Activated B cell treated with CpG ODN at 0.5 μM for 24 hours (primary cell): Measurements from ENCODE around the gene FAM50A. TPM values are rescaled to one million over a fixed set of nuclear protein-coding genes. Genes with fewer than 3 reads are reported as not detected.

Experiments used
- ATAC-seq: fragments of 200-7000 bp; cut with Tn5 transposase; one replicate; pipeline ENCODE4 v1.10.0; 2021; ENCODE audit warnings: low read depth, mild to moderate bottlenecking, moderate library complexity
- CTCF ChIA-PET: fragments of 350-600 bp; sonication (Branson Sonifier 250); formaldehyde crosslinking; loops from one replicate; lab custom pipeline; 2021; ENCODE audit warnings: antibody characterized with exemption; lab: Charles Lee
- POLR2A ChIA-PET: fragments of 350-600 bp; sonication (Branson Sonifier 250); formaldehyde crosslinking; loops from one replicate; lab custom pipeline; 2021; ENCODE audit warnings: antibody characterized with exemption; lab: Charles Lee
- DNase-seq: peaks from one replicate; pipeline ENCODE4 v3.0.0; 2022
- H3K27ac Mint-ChIP-seq: one replicate; pipeline ENCODE4 v1.8.0; 2020; ENCODE audit warnings: mixed read lengths
- H3K27me3 Mint-ChIP-seq: one replicate; pipeline ENCODE4 v1.8.0; 2021; ENCODE audit warnings: mixed read lengths
- H3K36me3 Mint-ChIP-seq: one replicate; pipeline ENCODE4 v1.8.0; 2021; ENCODE audit warnings: low read depth, mixed read lengths
- H3K4me1 Mint-ChIP-seq: one replicate; pipeline ENCODE4 v1.8.0; 2021; ENCODE audit warnings: mixed read lengths
- H3K4me3 Mint-ChIP-seq: one replicate; pipeline ENCODE4 v1.8.0; 2020; ENCODE audit warnings: mild to moderate bottlenecking, mixed read lengths
- H3K9me3 Mint-ChIP-seq: one replicate; pipeline ENCODE4 v1.8.0; 2020; ENCODE audit warnings: mixed read lengths
- intact Hi-C: fragments of 100-400 bp; cut with micrococcal nuclease; formaldehyde crosslinking; loops from one replicate; pipeline ENCODE4 v1.15.1; 2024
- total RNA-seq: library from RNA; stranded (reverse); gene quantifications from 2 replicates; pipeline ENCODE4 v1.2.3, GENCODE V29; 2022
- TF ChIP-seq, protein P1 (sequence below): fragments of 200-600 bp; IDR thresholded peaks from one replicate; pipeline ENCODE4 v1.8.0; 2022; ENCODE audit warnings: antibody characterized with exemption, mild to moderate bottlenecking

The FAM50A gene
- total RNA-seq, 1 donor from 2014 or later, result 52.5 TPM

DNA sequence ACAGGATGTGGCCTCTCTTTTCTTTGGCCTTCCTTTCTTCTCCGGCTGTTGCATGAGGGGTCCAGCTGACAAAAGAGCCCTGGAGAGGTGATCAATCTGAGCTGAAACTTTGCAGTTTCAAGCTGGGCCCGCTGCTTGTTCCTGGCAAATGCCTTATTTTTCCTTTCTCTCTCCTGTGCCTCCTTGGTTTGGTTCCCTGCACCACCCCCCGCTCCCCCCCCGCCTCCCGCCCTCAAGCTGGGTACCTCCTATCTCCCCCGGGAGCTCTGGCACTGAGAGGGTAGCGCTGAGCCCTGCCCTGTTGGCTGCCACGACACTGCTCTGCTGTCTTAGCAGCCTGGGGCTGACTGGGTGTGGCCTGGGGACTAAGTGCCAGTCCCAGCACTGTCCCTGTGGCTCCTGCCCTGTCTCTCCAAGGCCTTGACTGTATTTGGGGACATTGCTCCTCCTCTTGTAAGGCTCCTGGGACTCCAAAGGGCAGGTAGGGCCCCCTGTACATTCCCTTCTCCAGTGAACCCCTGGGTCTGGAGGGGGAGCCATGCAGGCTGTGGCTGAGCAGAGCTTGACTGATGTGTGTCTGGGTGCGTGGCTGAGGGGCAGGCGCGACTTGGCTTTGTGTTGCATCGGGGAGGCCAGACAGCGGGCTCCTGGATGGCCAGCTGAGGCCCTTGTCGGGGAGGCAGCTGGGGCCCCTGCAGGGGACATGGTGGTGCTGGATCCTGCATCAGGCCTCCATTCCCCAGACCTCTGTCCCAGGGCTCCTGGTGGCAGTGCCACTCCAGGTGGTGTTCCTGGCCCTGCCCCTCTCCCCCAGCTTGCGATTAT, 15.2 kb downstream of the FAM50A start:
- peaks cover 19% of the 10 kb centered on the region for H3K36me3 Mint-ChIP-seq
- peak; percentile 41 for ATAC-seq
- ChIA-PET POLR2A (interaction anchor here (0.6 to 3.0 kb wide), 12 partner anchors 10 to 68 kb away, joined by 3 to 27 read pairs (median 5); partner anchors contain the start of genes ATP6AP1, FAM3A, RPL10 and SLC10A3), CTCF (interaction anchor here (0.7 to 1.4 kb wide), 2 partner anchors 68 to 86 kb away, joined by 3 read pairs; no protein-coding TSS in a partner anchor)
- peak overlapping the region; percentile 83 for H3K4me3 Mint-ChIP-seq
- DNase-seq, result no peak
- intact Hi-C loops, result loop anchor here (5.0 to 10.0 kb wide), 2 partner anchors 33 to 56 kb away; partner anchors contain the start of genes FAM3A and SLC10A3
- H3K4me1 Mint-ChIP-seq, result peaks cover 14% of the 10 kb centered on the region
- no peaks in the 10 kb centered on the region for H3K27me3 Mint-ChIP-seq
- H3K9me3 Mint-ChIP-seq, result no peaks in the 10 kb centered on the region
- TF ChIP-seq, protein P1, sequence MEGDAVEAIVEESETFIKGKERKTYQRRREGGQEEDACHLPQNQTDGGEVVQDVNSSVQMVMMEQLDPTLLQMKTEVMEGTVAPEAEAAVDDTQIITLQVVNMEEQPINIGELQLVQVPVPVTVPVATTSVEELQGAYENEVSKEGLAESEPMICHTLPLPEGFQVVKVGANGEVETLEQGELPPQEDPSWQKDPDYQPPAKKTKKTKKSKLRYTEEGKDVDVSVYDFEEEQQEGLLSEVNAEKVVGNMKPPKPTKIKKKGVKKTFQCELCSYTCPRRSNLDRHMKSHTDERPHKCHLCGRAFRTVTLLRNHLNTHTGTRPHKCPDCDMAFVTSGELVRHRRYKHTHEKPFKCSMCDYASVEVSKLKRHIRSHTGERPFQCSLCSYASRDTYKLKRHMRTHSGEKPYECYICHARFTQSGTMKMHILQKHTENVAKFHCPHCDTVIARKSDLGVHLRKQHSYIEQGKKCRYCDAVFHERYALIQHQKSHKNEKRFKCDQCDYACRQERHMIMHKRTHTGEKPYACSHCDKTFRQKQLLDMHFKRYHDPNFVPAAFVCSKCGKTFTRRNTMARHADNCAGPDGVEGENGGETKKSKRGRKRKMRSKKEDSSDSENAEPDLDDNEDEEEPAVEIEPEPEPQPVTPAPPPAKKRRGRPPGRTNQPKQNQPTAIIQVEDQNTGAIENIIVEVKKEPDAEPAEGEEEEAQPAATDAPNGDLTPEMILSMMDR, result no peak
- peak overlapping the region; percentile 30 for H3K27ac Mint-ChIP-seq

- H3K27ac Mint-ChIP-seq, result no peak overlapping the region
- H3K4me1 Mint-ChIP-seq, result peaks cover 14% of the 10 kb centered on the region
- DNase-seq (no peak), ATAC-seq (no peak)
- POLR2A ChIA-PET, result interaction anchor here (0.6 to 3.0 kb wide), 6 partner anchors 10 to 67 kb away, joined by 3 to 27 read pairs (median 5); partner anchors contain the start of genes RPL10, SLC10A3 and TAFAZZIN
- peaks cover 20% of the 10 kb centered on the region for H3K36me3 Mint-ChIP-seq
- peak overlapping the region; percentile 11 for H3K4me3 Mint-ChIP-seq
- H3K27me3 Mint-ChIP-seq, result no peaks in the 10 kb centered on the region
- intact Hi-C loops, result loop anchor here (5.0 to 10.0 kb wide), 2 partner anchors 32 to 55 kb away; partner anchors contain the start of genes FAM3A and SLC10A3
- no peaks in the 10 kb centered on the region for H3K9me3 Mint-ChIP-seq
- TF ChIP-seq, protein P1, result no peak
- CTCF ChIA-PET, result interaction anchor here (1.4 kb wide), 1 partner anchor 67 kb away, joined by 3 read pairs; no protein-coding TSS in a partner anchor
Observed at GRCh38 chrX:154459832-154460231, 15.9 kb downstream of the FAM50A start.

- DNase-seq (no peak), ATAC-seq (no peak)
- ChIA-PET CTCF (no interaction called here), POLR2A (interaction anchor here (0.7 kb wide), 1 partner anchor 16 kb away, joined by 7 read pairs; no protein-coding TSS in a partner anchor)
- H3K4me3 Mint-ChIP-seq, result no peak overlapping the region
- H3K36me3 Mint-ChIP-seq, result peaks cover 24% of the 10 kb centered on the region
- no peaks in the 10 kb centered on the region for H3K27me3 Mint-ChIP-seq
- peaks cover 14% of the 10 kb centered on the region for H3K4me1 Mint-ChIP-seq
- intact Hi-C loops, result no loop called here
- H3K27ac Mint-ChIP-seq, result no peak overlapping the region
- TF ChIP-seq, protein P1, result no peak
- no peaks in the 10 kb centered on the region for H3K9me3 Mint-ChIP-seq
Observed at GRCh38 chrX:154460326-154460725, 16.4 kb downstream of the FAM50A start.

DNA sequence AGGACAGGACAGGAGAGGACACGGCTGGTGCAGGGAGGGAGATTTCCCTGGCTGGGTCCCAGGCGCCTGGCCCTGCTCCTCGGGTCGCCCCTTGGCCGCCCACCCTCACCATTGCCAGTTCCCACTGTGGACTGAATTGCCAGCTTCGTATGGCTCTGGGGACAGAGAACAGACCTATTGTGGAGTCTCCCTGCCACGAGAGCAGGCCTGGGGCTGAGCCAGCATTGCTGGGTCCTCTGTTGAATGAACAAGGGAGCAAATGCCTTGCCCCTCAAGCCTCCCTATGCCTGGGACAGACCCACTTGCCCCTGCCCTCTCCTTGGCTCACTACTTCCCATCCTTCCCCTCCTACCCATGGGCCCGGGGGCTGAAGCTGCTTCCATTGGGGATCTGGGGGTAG, 18.5 kb downstream of the FAM50A start:
- Mint-ChIP-seq H3K36me3 (peaks cover 32% of the 10 kb centered on the region), H3K4me3 (no peak overlapping the region), H3K4me1 (peaks cover 10% of the 10 kb centered on the region), H3K27ac (no peak overlapping the region), H3K27me3 (no peaks in the 10 kb centered on the region), H3K9me3 (no peaks in the 10 kb centered on the region)
- TF ChIP-seq, protein P1, result no peak
- ATAC-seq (no peak), DNase-seq (no peak)
- intact Hi-C loops, result no loop called here
- POLR2A ChIA-PET, result interaction anchor here (1.5 kb wide), 1 partner anchor 16 kb away, joined by 3 read pairs; no protein-coding TSS in a partner anchor
- CTCF ChIA-PET, result no interaction called here
